ENCODE measurements around the gene PON1. TPM values are rescaled to one million over a fixed set of nuclear protein-coding genes. Genes with fewer than 3 reads are reported as not detected.

The PON1 gene
- polyA plus RNA-seq, 1 of the 3 experiments (the other 2 are of a cell fraction), result not detected

GRCh38 chr7:95262875-95263274 is 61.5 kb downstream of the PON1 start:
- no peak for DNase-seq
- no peaks in the 10 kb centered on the region for H3K36me3 ChIP-seq (replicated peaks in 1 of 2; ENCODE audit: control insufficient read depth in 1 of 2, insufficient read depth in 2 of 2, low read length in 1 of 2)
- H3K79me2 ChIP-seq (ENCODE audit: insufficient read depth), result no peaks in the 10 kb centered on the region
- no peak for TF ChIP-seq GABPA (IDR thresholded peaks at IDR 0.05; ENCODE audit: low read depth)
- no peak for TF ChIP-seq FOXJ3 (CRISPR knock-in tag; IDR thresholded peaks at IDR 0.05)
- no peak for TF ChIP-seq ELF1 (IDR thresholded peaks at IDR 0.05)
- no peak for TF ChIP-seq RFX5 (IDR thresholded peaks at IDR 0.05; ENCODE audit: low read length)
- TF ChIP-seq ZBTB33 (IDR thresholded peaks at IDR 0.05; ENCODE audit: borderline replicate concordance, low read depth), result no peak
- TF ChIP-seq YY1 (IDR thresholded peaks at IDR 0.05; ENCODE audit: low read depth), result no peak
- TF ChIP-seq NRF1 (IDR thresholded peaks at IDR 0.05; ENCODE audit: low read depth, low read length), result no peak
- TF ChIP-seq SMC3 (IDR thresholded peaks at IDR 0.05; ENCODE audit: low read depth, low read length), result no peak
- no peak for TF ChIP-seq RAD21 (IDR thresholded peaks at IDR 0.05; ENCODE audit: low read length)
- no peak for TF ChIP-seq SIN3A (IDR thresholded peaks at IDR 0.05; ENCODE audit: borderline replicate concordance, low read depth, low read length)
- TF ChIP-seq MAX (IDR thresholded peaks at IDR 0.05; ENCODE audit: low read depth), result no peak
- WGBS (ENCODE audit: low lambda C conversion rate), result 47% methylated on average over 2 of the region's 2 CpGs
- H3K27ac ChIP-seq (ENCODE audit: low read depth in 2 of 2, low read length in 1 of 2), result no peak overlapping the region
- ChIA-PET POLR2A (no interaction called here), CTCF (no interaction called here)
- no peaks in the 10 kb centered on the region for H4K20me1 ChIP-seq (ENCODE audit: insufficient read depth)
- H3K9me3 ChIP-seq, result no peaks in the 10 kb centered on the region
- H3K4me2 ChIP-seq, result no peak overlapping the region
- no peaks in the 10 kb centered on the region; a peak in 1 of 4 replicates for H3K4me1 ChIP-seq (ENCODE audit: control insufficient read depth in 1 of 2, insufficient read depth in 2 of 2, low read depth in 1 of 2, low read length in 1 of 2)
- no peaks in the 10 kb centered on the region for H3K27me3 ChIP-seq (ENCODE audit: insufficient read depth)
- H3K9ac ChIP-seq, result no peak overlapping the region
- no peak overlapping the region for H2AFZ ChIP-seq (ENCODE audit: low read depth)
- H3K4me3 ChIP-seq (ENCODE audit: low read depth in 2 of 2, low read length in 1 of 2), result no peak overlapping the region
- no peaks in the 10 kb centered on the region for H3F3A ChIP-seq (replicated peaks; ENCODE audit: insufficient read depth)
- H3K9me2 ChIP-seq, result no peaks in the 10 kb centered on the region

- Histone ChIP-seq H3K4me2 (no peak overlapping the region), H3K79me2 (ENCODE audit: insufficient read depth) (no peaks in the 10 kb centered on the region), H3K27ac (ENCODE audit: low read depth in 2 of 2, low read length in 1 of 2) (no peak overlapping the region), H3K4me3 (ENCODE audit: low read depth in 2 of 2, low read length in 1 of 2) (no peak overlapping the region), H3K9me3 (no peaks in the 10 kb centered on the region), H3K9ac (no peak overlapping the region), H3K9me2 (no peaks in the 10 kb centered on the region), H3K27me3 (ENCODE audit: insufficient read depth) (no peaks in the 10 kb centered on the region), H2AFZ (ENCODE audit: low read depth) (no peak overlapping the region), H3F3A (replicated peaks; ENCODE audit: insufficient read depth) (no peaks in the 10 kb centered on the region), H3K4me1 (ENCODE audit: control insufficient read depth in 1 of 2, insufficient read depth in 2 of 2, low read depth in 1 of 2, low read length in 1 of 2) (no peaks in the 10 kb centered on the region; a peak in 1 of 4 replicates), H3K36me3 (replicated peaks in 1 of 2; ENCODE audit: control insufficient read depth in 1 of 2, insufficient read depth in 2 of 2, low read length in 1 of 2) (no peaks in the 10 kb centered on the region), H4K20me1 (ENCODE audit: insufficient read depth) (no peaks in the 10 kb centered on the region)
- TF ChIP-seq CHD2 (IDR thresholded peaks at IDR 0.05; ENCODE audit: low read length, partially characterized antibody), result no peak
- no peak for TF ChIP-seq RXRA (IDR thresholded peaks at IDR 0.05; ENCODE audit: borderline replicate concordance, low read depth)
- no peak for TF ChIP-seq REST (IDR thresholded peaks at IDR 0.05; ENCODE audit: low read depth, low read length)
- TF ChIP-seq FOSL2 (IDR thresholded peaks at IDR 0.05; ENCODE audit: borderline replicate concordance, low read depth), result no peak
- no peak for TF ChIP-seq RCOR1 (IDR thresholded peaks at IDR 0.05; ENCODE audit: low read length)
- TF ChIP-seq YY1 (IDR thresholded peaks at IDR 0.05; ENCODE audit: low read depth), result no peak
- TF ChIP-seq MEF2A (IDR thresholded peaks at IDR 0.05; ENCODE audit: borderline replicate concordance, low read depth), result no peak
- TF ChIP-seq ELF1 (IDR thresholded peaks at IDR 0.05), result no peak
- ChIA-PET POLR2A (no interaction called here), CTCF (no interaction called here)
- no peak for DNase-seq
Observed at GRCh38 chr7:95261895-95262415, 62.4 kb downstream of the PON1 start.

Measured in SK-N-SH (cell line).